ENCODE results near the gene CHKA. TPM values are rescaled to one million over a fixed set of nuclear protein-coding genes. Genes with fewer than 3 reads are reported as not detected.

CHKA gene
- total and polyA plus RNA-seq, 2 experiments from 2014 or later: 37.1 to 94.4 TPM

- no peaks in the 10 kb centered on the region; the same call in 2 of the 3 replicates for H3K4me1 Mint-ChIP-seq
- peaks cover 6% of the 10 kb centered on the region for H3K27me3 Mint-ChIP-seq (ENCODE audit: insufficient read depth, low read depth, poor library complexity)
- no peaks in the 10 kb centered on the region for H3K27me3 ChIP-seq (ENCODE audit: insufficient read depth)
- H3K36me3 Mint-ChIP-seq (ENCODE audit: low read depth): peaks cover 90% of the 10 kb centered on the region
- TF ChIP-seq EZH2 (IDR thresholded peaks at IDR 0.05; ENCODE audit: low read depth, unreplicated experiment) (no peak), ZNF331 (CRISPR knock-in tag; IDR thresholded peaks at IDR 0.05; ENCODE audit: low read depth) (no peak), JUNB (IDR thresholded peaks at IDR 0.05; ENCODE audit: unreplicated experiment) (no peak), CTCF (conservative IDR thresholded peaks at IDR 0.05; ENCODE audit: low read depth in 2 of 2) (no peak), ZNF114 (CRISPR knock-in tag; IDR thresholded peaks at IDR 0.05) (no peak), STAT1 (IDR thresholded peaks at IDR 0.05; ENCODE audit: unreplicated experiment) (no peak), NANOG (IDR thresholded peaks at IDR 0.05; ENCODE audit: borderline replicate concordance) (no peak), POLR2AphosphoS5 (IDR thresholded peaks at IDR 0.05; ENCODE audit: low read depth) (no peak), EZH2phosphoT487 (IDR thresholded peaks at IDR 0.05; ENCODE audit: unreplicated experiment) (no peak)
- TF ChIP-seq, protein P1, sequence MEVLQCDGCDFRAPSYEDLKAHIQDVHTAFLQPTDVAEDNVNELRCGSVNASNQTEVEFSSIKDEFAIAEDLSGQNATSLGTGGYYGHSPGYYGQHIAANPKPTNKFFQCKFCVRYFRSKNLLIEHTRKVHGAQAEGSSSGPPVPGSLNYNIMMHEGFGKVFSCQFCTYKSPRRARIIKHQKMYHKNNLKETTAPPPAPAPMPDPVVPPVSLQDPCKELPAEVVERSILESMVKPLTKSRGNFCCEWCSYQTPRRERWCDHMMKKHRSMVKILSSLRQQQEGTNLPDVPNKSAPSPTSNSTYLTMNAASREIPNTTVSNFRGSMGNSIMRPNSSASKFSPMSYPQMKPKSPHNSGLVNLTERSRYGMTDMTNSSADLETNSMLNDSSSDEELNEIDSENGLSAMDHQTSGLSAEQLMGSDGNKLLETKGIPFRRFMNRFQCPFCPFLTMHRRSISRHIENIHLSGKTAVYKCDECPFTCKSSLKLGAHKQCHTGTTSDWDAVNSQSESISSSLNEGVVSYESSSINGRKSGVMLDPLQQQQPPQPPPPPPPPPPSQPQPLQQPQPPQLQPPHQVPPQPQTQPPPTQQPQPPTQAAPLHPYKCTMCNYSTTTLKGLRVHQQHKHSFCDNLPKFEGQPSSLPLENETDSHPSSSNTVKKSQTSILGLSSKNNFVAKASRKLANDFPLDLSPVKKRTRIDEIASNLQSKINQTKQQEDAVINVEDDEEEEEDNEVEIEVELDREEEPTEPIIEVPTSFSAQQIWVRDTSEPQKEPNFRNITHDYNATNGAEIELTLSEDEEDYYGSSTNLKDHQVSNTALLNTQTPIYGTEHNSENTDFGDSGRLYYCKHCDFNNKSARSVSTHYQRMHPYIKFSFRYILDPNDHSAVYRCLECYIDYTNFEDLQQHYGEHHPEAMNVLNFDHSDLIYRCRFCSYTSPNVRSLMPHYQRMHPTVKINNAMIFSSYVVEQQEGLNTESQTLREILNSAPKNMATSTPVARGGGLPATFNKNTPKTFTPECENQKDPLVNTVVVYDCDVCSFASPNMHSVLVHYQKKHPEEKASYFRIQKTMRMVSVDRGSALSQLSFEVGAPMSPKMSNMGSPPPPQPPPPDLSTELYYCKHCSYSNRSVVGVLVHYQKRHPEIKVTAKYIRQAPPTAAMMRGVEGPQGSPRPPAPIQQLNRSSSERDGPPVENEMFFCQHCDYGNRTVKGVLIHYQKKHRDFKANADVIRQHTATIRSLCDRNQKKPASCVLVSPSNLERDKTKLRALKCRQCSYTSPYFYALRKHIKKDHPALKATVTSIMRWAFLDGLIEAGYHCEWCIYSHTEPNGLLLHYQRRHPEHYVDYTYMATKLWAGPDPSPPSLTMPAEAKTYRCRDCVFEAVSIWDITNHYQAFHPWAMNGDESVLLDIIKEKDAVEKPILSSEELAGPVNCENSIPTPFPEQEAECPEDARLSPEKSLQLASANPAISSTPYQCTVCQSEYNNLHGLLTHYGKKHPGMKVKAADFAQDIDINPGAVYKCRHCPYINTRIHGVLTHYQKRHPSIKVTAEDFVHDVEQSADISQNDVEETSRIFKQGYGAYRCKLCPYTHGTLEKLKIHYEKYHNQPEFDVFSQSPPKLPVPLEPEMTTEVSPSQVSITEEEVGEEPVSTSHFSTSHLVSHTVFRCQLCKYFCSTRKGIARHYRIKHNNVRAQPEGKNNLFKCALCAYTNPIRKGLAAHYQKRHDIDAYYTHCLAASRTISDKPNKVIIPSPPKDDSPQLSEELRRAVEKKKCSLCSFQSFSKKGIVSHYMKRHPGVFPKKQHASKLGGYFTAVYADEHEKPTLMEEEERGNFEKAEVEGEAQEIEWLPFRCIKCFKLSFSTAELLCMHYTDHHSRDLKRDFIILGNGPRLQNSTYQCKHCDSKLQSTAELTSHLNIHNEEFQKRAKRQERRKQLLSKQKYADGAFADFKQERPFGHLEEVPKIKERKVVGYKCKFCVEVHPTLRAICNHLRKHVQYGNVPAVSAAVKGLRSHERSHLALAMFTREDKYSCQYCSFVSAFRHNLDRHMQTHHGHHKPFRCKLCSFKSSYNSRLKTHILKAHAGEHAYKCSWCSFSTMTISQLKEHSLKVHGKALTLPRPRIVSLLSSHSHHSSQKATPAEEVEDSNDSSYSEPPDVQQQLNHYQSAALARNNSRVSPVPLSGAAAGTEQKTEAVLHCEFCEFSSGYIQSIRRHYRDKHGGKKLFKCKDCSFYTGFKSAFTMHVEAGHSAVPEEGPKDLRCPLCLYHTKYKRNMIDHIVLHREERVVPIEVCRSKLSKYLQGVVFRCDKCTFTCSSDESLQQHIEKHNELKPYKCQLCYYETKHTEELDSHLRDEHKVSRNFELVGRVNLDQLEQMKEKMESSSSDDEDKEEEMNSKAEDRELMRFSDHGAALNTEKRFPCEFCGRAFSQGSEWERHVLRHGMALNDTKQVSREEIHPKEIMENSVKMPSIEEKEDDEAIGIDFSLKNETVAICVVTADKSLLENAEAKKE (CRISPR knock-in tag; IDR thresholded peaks at IDR 0.05): no peak
- TF ChIP-seq, protein P2, sequence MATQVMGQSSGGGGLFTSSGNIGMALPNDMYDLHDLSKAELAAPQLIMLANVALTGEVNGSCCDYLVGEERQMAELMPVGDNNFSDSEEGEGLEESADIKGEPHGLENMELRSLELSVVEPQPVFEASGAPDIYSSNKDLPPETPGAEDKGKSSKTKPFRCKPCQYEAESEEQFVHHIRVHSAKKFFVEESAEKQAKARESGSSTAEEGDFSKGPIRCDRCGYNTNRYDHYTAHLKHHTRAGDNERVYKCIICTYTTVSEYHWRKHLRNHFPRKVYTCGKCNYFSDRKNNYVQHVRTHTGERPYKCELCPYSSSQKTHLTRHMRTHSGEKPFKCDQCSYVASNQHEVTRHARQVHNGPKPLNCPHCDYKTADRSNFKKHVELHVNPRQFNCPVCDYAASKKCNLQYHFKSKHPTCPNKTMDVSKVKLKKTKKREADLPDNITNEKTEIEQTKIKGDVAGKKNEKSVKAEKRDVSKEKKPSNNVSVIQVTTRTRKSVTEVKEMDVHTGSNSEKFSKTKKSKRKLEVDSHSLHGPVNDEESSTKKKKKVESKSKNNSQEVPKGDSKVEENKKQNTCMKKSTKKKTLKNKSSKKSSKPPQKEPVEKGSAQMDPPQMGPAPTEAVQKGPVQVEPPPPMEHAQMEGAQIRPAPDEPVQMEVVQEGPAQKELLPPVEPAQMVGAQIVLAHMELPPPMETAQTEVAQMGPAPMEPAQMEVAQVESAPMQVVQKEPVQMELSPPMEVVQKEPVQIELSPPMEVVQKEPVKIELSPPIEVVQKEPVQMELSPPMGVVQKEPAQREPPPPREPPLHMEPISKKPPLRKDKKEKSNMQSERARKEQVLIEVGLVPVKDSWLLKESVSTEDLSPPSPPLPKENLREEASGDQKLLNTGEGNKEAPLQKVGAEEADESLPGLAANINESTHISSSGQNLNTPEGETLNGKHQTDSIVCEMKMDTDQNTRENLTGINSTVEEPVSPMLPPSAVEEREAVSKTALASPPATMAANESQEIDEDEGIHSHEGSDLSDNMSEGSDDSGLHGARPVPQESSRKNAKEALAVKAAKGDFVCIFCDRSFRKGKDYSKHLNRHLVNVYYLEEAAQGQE (IDR thresholded peaks at IDR 0.05; ENCODE audit: unreplicated experiment): no peak
- H3K79me2 ChIP-seq (replicated peaks; ENCODE audit: insufficient read depth): no peaks in the 10 kb centered on the region
- no peaks in the 10 kb centered on the region for H3K9me3 Mint-ChIP-seq
- H3K4me2 ChIP-seq: no peak overlapping the region
- H3K9me2 ChIP-seq (ENCODE audit: insufficient read depth): no peaks in the 10 kb centered on the region
- ATAC-seq (no peak), DNase-seq (ENCODE audit: low spot score) (no peak)
- no peak overlapping the region for H3K4me3 ChIP-seq
- H3F3A ChIP-seq (replicated peaks; ENCODE audit: low read depth): peaks cover 25% of the 10 kb centered on the region; the same call in 1 of the 2 replicates
- H3K27ac Mint-ChIP-seq: peak overlapping the region; percentile 64; the same call in 1 of the 2 replicates
- H3K4me3 Mint-ChIP-seq: no peak overlapping the region; the same call in 2 of the 3 replicates
- no peak overlapping the region for H3K27ac ChIP-seq (ENCODE audit: low read depth)
- peaks cover 81% of the 10 kb centered on the region for H3K36me3 ChIP-seq (ENCODE audit: insufficient read depth)
- H2AFZ ChIP-seq: no peak overlapping the region
- H4K20me1 ChIP-seq (replicated peaks; ENCODE audit: insufficient read depth): peaks cover 26% of the 10 kb centered on the region
- H3K4me1 ChIP-seq (ENCODE audit: insufficient read depth): no peaks in the 10 kb centered on the region
Observed at GRCh38 chr11:68064926-68065325, 56.3 kb downstream of the CHKA start.
